Activated effector memory CD4-positive, alpha-beta T cell treated with Interleukin-2 at 50 U/mL for 16 hours (primary cell): ENCODE measurements around the gene MEST.
"Not testable (repeated sequence)": the region's sequence is repeated elsewhere in the genome, so short reads cannot be mapped to it uniquely, and the experiment has no call there.

Source experiments
- DNase-seq: peaks from one replicate; pipeline ENCODE4 v3.0.0-alpha.2; 2020

The MEST gene

DNA sequence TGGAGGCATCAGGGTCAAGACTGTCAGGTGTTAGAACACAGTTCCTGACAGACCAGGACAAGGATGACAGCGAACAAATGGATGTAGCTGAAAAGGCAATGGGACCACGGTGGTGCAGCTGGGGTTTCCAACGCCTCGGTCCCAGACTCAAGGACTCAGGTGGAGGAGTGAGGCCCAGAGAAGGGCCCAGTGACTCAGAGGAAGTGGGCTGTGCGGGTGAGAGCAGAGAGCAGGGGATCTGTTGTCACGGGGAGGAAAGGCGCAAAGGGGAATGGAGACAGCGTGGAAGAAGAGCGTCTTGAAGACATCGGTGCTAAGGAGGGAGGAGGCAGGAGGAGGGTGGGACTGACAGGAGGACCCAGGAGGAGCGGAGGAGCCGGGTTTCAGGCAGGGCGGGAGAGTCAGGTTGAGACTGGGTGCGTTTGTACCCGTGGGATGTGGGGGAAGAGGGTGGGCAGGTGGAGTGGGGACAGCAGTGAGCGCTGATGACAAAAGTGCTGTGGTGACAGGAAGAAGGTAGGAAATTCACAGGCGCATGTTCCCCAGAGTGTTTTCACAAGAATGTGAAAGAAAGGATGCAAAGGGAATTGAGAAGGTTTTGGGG is 36.0 kb downstream of the MEST start:
- DNase-seq, result not testable (repeated sequence)

DNA sequence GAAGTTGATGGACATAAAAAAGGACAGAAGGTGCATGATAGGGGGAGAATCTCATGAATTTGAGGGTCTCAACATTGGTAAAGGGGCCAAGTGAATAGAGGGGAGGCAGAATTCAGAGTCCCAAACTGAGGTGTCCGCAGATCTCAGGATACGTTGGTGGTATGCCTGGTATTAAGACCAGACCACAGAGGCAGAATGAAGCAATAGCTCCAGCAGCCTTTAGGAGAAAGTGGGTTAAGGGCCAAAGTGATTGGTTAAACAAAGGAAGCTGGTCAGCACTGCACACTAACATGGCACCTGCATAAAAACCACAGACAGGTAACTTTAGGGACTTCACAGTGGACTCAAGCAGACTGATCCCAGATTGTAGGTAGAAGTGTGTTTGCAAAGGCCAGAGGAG is 37.5 kb downstream of the MEST start:
- DNase-seq, result no peak

- not testable (repeated sequence) for DNase-seq
These were observed 46.0 kb downstream of the MEST start for GRCh38 chr7:130537894-130538293.

GRCh38 chr7:130541287-130541686 is 49.4 kb downstream of the MEST start:
- not testable (repeated sequence) for DNase-seq

DNA sequence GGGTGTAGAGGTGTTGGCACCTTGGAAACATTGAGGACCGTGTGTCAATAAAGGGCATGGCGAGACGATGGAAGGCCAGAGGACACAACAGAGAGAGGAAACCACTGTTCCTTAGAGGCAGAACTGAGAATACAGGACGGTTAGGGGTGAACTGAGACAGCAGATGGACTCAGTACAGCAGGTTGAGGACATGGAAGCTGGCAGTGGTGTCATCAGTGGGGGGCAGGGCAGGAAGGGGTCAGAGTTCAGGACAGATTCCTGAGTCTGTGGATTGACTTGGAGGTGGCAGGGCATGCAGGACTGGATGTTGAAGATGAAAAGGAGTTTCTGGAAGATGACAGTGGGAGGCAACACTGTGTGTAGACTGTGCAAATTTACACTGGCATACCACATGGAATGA is 50.4 kb downstream of the MEST start:
- not testable (repeated sequence) for DNase-seq

DNA sequence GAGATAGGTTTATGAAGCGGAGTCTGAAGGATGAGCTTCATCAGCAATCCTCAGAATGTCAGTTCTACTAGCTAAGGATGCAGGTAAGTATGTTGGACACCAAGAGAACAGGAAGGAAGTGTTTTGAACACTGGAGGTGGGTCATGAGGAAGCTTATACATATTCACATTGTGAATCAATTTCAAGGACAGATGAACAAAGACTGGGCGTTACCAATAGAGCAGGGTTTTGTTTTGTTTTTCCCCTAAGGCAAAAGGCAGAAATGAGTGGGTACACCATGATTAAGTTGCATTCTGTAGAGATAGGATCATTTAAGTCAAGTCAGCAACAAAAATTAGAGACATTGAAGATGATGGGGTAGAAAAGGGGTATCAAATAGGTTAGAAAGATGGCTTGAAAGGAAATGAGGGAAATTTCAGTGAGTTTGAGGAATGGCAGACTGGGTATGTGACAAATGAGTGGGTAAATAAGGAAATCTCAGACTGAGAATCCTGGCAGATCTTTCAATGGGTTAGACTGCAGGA is 51.7 kb downstream of the MEST start:
- DNase-seq, result no peak

DNA sequence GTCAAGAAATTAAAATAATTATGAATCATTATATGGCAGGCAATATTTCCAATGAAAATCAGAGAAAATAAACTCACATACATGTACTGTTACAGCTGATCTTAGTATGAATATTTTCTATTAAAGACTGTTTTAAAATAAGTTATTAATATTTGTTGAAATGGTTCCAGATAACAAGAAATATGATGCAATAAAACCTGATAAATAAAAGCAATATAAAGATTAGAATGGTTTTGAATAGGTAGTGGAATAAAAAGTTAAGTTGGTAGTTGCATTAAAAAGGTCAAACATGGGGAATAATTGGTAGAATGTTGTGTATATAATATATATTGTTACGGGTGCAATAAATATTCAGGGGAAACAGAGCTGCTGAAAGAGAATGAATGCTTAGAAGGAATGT is 52.5 kb downstream of the MEST start:
- no peak for DNase-seq

DNA sequence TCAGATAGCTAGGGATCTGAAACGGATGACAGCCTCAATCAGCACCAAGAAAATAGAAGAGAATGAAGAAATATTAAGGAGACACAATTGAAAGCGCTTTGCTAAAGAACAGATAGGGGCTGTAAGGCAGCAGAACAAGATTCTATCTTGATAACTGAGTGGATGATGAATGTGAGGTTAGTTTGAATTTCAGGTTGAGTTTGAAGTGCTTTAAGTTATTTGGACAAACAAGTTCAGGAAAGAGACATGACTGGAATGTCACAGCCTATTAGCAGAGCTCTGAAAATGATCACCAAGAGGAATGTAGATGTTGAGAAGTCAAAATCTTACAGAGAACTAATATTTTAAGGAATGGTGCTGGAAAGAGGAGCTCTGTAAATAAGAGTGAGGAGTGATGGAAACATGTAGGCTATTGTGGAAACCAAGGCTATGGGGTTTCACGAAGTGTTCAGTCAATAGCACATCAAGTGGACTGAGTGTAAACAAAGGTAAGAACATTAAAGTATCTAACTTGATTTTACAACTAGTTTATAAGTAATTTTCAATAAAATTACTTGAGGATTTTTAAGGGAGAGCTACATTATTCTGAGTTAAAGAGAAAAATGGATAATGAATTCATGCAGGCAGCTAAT is 61.6 kb downstream of the MEST start:
- DNase-seq, result no peak

DNA sequence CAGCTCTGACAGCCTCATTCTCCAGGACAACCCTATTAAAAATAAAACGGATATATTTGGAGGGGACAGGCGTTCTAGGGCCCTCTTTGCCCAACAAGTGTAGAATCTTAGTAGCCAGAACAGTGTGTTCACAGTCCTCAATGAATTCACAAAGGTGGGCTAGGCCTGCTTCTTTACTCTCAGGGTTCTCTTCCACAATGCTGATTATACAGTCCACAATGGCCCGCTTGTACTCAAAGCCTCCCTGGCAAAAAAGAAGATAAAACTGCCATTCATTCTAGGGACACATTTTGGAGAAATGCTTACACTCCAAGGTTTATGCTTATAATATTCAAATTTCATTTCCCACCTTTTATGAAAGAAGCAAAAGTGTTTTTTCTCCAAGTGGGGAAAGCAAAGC is 62.6 kb downstream of the MEST start:
- DNase-seq, result no peak
